A673 (cell line): Measurements from ENCODE around the gene FOXB2. TPM values are rescaled to one million over a fixed set of nuclear protein-coding genes. Genes with fewer than 3 reads are reported as not detected.

Source experiments
- BruUV-seq: library from RNA; stranded (reverse); fragments of 400-500 nt; replicated peaks from 2 replicates; lab custom pipeline; 2021; lab: Mats Ljungman, UMichigan
- CTCF ChIA-PET: fragments of 300-600 bp; sonication (Branson Sonifier 250); formaldehyde crosslinking; loops from one replicate; lab custom pipeline; 2022; ENCODE audit warnings: antibody characterized with exemption; lab: Charles Lee
- POLR2A ChIA-PET: fragments of 300-600 bp; sonication (Branson Sonifier 250); formaldehyde crosslinking; loops from one replicate; lab custom pipeline; 2022; ENCODE audit warnings: antibody characterized with exemption; ENCODE audit not compliant: low non-redundant PET; lab: Charles Lee
- DNase-seq: peaks from one replicate; pipeline ENCODE4 v3.0.0-alpha.2; 2015; ENCODE audit warnings: low spot score
- H3K27ac ChIP-seq: fragments of 200-600 bp; sonication (generic); 2 replicates; pipeline ENCODE4 v1.5.1; 2016; ENCODE audit warnings: mixed run types, low read depth, mild to moderate bottlenecking, mixed read lengths, antibody characterized with exemption, low read length; ENCODE audit not compliant: poor library complexity, severe bottlenecking
- H3K27me3 ChIP-seq: fragments of 200-600 bp; sonication (generic); replicated peaks from 2 replicates; pipeline ENCODE4 v1.6.1; 2017; ENCODE audit warnings: mixed run types, low read depth, mild to moderate bottlenecking, mixed read lengths, antibody characterized with exemption, low read length; ENCODE audit not compliant: insufficient read depth, poor library complexity
- H3K36me3 ChIP-seq: fragments of 200-600 bp; sonication (generic); 2 replicates; pipeline ENCODE4 v1.6.1; 2016; ENCODE audit warnings: mixed run types, mild to moderate bottlenecking, mixed read lengths, antibody characterized with exemption, low read length; ENCODE audit not compliant: insufficient read depth, poor library complexity, severe bottlenecking
- H3K4me1 ChIP-seq: fragments of 200-600 bp; sonication (generic); 2 replicates; pipeline ENCODE4 v1.6.1; 2017; ENCODE audit warnings: mixed run types, mild to moderate bottlenecking, mixed read lengths, antibody characterized with exemption, low read length; ENCODE audit not compliant: insufficient read depth, poor library complexity, severe bottlenecking
- H3K4me3 ChIP-seq: fragments of 200-600 bp; sonication (generic); 2 replicates; pipeline ENCODE4 v1.5.1; 2016; ENCODE audit warnings: low read depth, mixed run types, mild to moderate bottlenecking, mixed read lengths, low read length; ENCODE audit not compliant: poor library complexity, severe bottlenecking
- H3K9me3 ChIP-seq: fragments of 200-600 bp; sonication (generic); 2 replicates; pipeline ENCODE4 v1.6.1; 2016; ENCODE audit warnings: mixed run types, low read depth, mild to moderate bottlenecking, mixed read lengths, antibody characterized with exemption, low read length; ENCODE audit not compliant: poor library complexity, severe bottlenecking
- EZH2 ChIP-seq: fragments of 200-600 bp; sonication (generic); IDR thresholded peaks from 2 replicates; pipeline ENCODE4 v1.6.1; 2017; ENCODE audit warnings: borderline replicate concordance, low read depth, mild to moderate bottlenecking, mixed read lengths, antibody characterized with exemption, low read length; ENCODE audit not compliant: poor library complexity, severe bottlenecking
- intact Hi-C: fragments of 100-400 bp; cut with micrococcal nuclease; formaldehyde crosslinking; loops from one replicate; pipeline ENCODE4 v1.10.0; 2022; ENCODE audit not compliant: unreplicated experiment
- total RNA-seq: library from RNA; stranded (reverse); gene quantifications from 2 replicates; pipeline ENCODE4 v1.2.3, GENCODE V29; 2021
- TF ChIP-seq, protein P1 (sequence below): fragments of 300-800, 200-600 bp; sonication (generic); conservative IDR thresholded peaks from 2 replicates; pipeline ENCODE4 v1.5.1; 2017; ENCODE audit warnings: low read depth, mild to moderate bottlenecking, antibody characterized with exemption, low read length, moderate library complexity, mixed read lengths

Gene FOXB2
- total RNA-seq, 1 experiment from 2014 or later = not detected

DNA sequence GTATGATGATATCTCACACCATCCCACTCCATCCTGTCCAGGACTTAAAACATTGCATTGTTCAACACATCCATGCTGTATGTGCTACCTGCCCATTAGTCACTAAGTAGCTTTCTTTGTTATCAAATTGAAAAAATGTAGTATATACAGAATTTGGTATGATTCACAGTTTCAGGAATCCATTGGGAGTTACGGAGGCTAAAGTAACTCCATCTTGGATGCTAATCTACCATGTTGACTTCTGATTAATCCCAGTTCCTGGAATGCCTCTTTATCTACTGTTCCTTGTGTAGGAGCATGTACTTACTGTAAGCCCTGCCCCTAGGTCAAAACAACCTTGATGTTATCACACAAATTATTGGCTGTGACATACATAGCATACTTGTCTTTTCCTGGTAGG, 38.9 kb upstream of the FOXB2 start:
- no peaks in the 10 kb centered on the region for H3K36me3 ChIP-seq
- H3K27ac ChIP-seq = no peak overlapping the region
- CTCF ChIA-PET = no interaction called here
- POLR2A ChIA-PET = no interaction called here
- H3K27me3 ChIP-seq = peaks cover 66% of the 10 kb centered on the region
- H3K9me3 ChIP-seq = no peaks in the 10 kb centered on the region
- no peaks in the 10 kb centered on the region for H3K4me1 ChIP-seq
- TF ChIP-seq, protein P1, sequence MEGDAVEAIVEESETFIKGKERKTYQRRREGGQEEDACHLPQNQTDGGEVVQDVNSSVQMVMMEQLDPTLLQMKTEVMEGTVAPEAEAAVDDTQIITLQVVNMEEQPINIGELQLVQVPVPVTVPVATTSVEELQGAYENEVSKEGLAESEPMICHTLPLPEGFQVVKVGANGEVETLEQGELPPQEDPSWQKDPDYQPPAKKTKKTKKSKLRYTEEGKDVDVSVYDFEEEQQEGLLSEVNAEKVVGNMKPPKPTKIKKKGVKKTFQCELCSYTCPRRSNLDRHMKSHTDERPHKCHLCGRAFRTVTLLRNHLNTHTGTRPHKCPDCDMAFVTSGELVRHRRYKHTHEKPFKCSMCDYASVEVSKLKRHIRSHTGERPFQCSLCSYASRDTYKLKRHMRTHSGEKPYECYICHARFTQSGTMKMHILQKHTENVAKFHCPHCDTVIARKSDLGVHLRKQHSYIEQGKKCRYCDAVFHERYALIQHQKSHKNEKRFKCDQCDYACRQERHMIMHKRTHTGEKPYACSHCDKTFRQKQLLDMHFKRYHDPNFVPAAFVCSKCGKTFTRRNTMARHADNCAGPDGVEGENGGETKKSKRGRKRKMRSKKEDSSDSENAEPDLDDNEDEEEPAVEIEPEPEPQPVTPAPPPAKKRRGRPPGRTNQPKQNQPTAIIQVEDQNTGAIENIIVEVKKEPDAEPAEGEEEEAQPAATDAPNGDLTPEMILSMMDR = no peak
- no peak for TF ChIP-seq EZH2
- intact Hi-C loops = loop anchor here (10.0 kb wide), 1 partner anchor 86 kb away; no protein-coding TSS in a partner anchor
- no peak for DNase-seq
- no TSS peak for BruUV-seq
- no peak overlapping the region for H3K4me3 ChIP-seq

DNA sequence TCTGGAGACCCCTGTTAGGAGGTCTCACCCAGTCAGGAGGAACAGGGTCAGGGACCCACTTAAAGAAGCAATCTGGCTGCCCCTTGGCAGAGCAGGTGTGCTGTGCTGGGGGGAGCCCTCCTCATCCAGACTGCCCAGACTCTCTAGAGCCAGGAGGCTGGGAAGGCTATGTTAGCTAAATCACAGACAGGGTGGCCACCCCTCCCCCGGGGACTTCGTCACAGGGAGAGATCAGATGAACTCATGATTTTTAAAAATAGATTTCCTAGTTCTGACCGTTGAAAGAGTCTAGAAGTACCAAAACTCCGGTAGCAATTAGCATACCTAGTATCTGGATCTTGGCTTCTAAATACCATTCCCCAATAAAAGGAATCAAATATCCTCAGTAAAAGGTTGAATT, 35.0 kb upstream of the FOXB2 start:
- no peak for TF ChIP-seq EZH2
- TF ChIP-seq, protein P1 = no peak
- DNase-seq = no peak
- intact Hi-C loops = loop anchor here (10.0 kb wide), 1 partner anchor 90 kb away; no protein-coding TSS in a partner anchor
- H3K27me3 ChIP-seq = peaks cover 37% of the 10 kb centered on the region
- no TSS peak for BruUV-seq
- ChIA-PET CTCF (no interaction called here), POLR2A (no interaction called here)
- no peaks in the 10 kb centered on the region for H3K36me3 ChIP-seq
- H3K4me1 ChIP-seq = no peaks in the 10 kb centered on the region
- no peaks in the 10 kb centered on the region for H3K9me3 ChIP-seq
- no peak overlapping the region for H3K27ac ChIP-seq
- no peak overlapping the region for H3K4me3 ChIP-seq

DNA sequence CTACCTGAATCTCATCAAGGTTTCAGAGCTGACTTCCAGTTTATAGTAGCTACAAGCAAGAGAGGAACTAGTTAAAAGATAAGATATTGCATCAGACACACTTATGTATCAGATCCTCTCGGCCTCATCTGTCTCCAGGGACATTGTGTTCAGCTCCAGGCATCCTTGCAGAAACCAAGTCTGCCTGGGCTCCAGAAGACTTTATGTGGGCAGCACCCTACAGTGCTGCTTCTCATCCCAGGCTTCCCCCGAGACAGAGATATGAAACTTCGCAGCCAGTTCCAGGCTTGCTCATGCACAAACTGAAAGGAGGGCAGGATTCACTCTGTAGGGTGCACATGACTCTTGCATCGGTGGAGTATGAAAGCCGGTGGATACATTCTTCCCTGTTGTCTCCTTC, 33.9 kb upstream of the FOXB2 start:
- H3K36me3 ChIP-seq = no peaks in the 10 kb centered on the region
- intact Hi-C loops = loop anchor here (5.0 to 10.0 kb wide), 2 partner anchors 91 to 223 kb away; partner anchors contain the start of gene PCA3
- BruUV-seq = no TSS peak
- DNase-seq = no peak
- H3K4me3 ChIP-seq = no peak overlapping the region
- peaks cover 37% of the 10 kb centered on the region for H3K27me3 ChIP-seq
- TF ChIP-seq, protein P1 = no peak
- no peak for TF ChIP-seq EZH2
- CTCF ChIA-PET = no interaction called here
- no peaks in the 10 kb centered on the region for H3K9me3 ChIP-seq
- H3K27ac ChIP-seq = no peak overlapping the region
- POLR2A ChIA-PET = no interaction called here
- no peaks in the 10 kb centered on the region for H3K4me1 ChIP-seq
